ENCODE results near the gene ADGRG1. TPM values are rescaled to one million over a fixed set of nuclear protein-coding genes. Genes with fewer than 3 reads are reported as not detected.

The ADGRG1 gene
- total RNA-seq, 4 donors from 2014 or later: 6.5 to 87.0 (median 7.8) TPM

DNA sequence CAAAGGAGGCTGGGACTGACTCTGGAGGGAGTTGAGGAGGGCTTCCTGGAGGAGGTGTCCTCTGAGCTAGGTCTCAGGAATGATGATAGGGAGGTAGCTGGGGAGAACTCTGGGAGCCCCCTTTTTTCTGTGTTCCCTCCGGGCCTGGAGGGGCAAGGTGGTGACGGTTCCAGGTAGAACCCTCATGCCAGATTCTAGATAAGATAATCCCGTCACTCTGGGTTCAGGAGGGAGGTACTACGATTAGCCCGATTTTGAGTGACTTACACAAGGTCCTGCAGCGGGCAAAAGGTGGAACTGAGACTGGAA lies 21.0 kb downstream of the ADGRG1 start:
- H3K9me3 ChIP-seq: no peaks in the 10 kb centered on the region
- H3K36me3 ChIP-seq: no peaks in the 10 kb centered on the region
- no peak for DNase-seq
- no peak overlapping the region for H3K27ac ChIP-seq
- no peak for TF ChIP-seq POLR2A (IDR thresholded peaks at IDR 0.05)
- TF ChIP-seq, protein P1, sequence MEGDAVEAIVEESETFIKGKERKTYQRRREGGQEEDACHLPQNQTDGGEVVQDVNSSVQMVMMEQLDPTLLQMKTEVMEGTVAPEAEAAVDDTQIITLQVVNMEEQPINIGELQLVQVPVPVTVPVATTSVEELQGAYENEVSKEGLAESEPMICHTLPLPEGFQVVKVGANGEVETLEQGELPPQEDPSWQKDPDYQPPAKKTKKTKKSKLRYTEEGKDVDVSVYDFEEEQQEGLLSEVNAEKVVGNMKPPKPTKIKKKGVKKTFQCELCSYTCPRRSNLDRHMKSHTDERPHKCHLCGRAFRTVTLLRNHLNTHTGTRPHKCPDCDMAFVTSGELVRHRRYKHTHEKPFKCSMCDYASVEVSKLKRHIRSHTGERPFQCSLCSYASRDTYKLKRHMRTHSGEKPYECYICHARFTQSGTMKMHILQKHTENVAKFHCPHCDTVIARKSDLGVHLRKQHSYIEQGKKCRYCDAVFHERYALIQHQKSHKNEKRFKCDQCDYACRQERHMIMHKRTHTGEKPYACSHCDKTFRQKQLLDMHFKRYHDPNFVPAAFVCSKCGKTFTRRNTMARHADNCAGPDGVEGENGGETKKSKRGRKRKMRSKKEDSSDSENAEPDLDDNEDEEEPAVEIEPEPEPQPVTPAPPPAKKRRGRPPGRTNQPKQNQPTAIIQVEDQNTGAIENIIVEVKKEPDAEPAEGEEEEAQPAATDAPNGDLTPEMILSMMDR (IDR thresholded peaks at IDR 0.05): no peak
- H3K27me3 ChIP-seq: no peaks in the 10 kb centered on the region
- H3K4me3 ChIP-seq: no peak overlapping the region
- H3K4me1 ChIP-seq: no peaks in the 10 kb centered on the region
- intact Hi-C loops (cut with DNase I; ENCODE audit: low total_unique reads): loop anchor here (10.0 kb wide), 1 partner anchor 55 kb away; no protein-coding TSS in a partner anchor

DNA sequence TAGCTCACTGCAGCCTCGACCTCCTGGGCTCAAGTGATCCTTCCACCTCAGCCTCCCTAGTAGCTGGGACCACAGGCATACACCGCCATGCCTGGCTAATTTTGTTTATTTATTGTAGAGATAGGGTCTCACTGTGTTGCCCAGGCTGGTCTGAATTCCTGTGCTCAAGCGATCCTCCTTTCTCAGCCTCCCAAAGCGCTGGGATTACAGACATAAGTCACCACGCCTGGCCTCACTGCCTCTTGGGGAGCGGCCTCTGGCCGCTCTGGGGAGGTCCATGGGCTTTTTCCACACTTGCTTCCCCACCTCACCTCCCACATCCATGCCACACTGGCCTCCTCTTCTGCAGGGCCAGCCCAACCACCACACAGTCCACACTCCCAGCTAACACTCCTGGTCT lies 21.4 kb downstream of the ADGRG1 start:
- TF ChIP-seq POLR2A (IDR thresholded peaks at IDR 0.05): no peak
- TF ChIP-seq, protein P1 (IDR thresholded peaks at IDR 0.05): no peak

DNA sequence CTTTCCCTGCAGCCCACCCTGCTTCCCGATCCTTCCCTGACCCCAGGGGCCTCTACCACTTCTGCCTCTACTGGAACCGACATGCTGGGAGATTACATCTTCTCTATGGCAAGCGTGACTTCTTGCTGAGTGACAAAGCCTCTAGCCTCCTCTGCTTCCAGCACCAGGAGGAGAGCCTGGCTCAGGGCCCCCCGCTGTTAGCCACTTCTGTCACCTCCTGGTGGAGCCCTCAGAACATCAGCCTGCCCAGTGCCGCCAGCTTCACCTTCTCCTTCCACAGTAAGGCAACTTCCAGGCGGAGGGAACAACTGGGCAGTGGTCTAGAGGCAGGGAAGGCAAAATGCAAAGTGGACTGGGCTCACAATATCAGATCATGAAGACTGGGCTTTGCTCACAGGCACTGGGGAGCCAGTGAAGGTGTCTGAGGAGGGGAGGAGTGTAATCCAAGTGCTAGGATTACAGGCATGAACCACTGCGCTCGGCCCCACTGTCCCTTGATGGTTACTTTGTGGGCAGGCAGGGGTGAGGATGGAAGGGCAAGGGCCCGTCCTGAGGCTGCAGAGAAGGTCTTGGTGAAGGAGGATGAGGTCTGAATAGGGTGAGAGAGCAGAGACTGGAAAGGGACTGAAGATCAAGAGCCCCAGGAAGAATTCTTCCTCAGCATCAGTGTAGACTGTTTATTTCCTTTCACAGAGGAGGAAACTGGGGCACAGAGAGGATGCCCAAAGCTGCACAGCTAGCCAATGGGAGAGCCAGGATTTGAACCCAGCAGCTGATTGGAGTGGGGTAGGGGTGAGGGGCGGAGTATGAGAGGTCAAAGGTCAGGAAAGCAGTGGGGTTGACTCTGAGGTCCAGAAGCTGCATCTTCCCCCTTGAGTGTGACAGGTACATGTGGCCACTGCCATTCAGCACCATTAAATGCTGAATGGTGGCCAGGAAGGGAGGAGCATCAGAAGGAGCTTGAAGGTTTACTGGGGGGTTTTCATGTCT lies 23.2 kb downstream of the ADGRG1 start:
- Histone ChIP-seq H3K36me3 (no peaks in the 10 kb centered on the region), H3K4me3 (no peak overlapping the region), H3K27me3 (no peaks in the 10 kb centered on the region), H3K4me1 (no peaks in the 10 kb centered on the region), H3K9me3 (no peaks in the 10 kb centered on the region), H3K27ac (no peak overlapping the region)
- DNase-seq: no peak
- intact Hi-C loops (cut with DNase I; ENCODE audit: low total_unique reads): no loop called here
- no peak for TF ChIP-seq POLR2A (IDR thresholded peaks at IDR 0.05)
- TF ChIP-seq, protein P1 (IDR thresholded peaks at IDR 0.05): no peak

More for the DNA sequence above, 21.4 kb downstream of the ADGRG1 start:
- Histone ChIP-seq H3K27ac (no peak overlapping the region), H3K27me3 (no peaks in the 10 kb centered on the region), H3K4me1 (no peaks in the 10 kb centered on the region), H3K36me3 (no peaks in the 10 kb centered on the region), H3K4me3 (no peak overlapping the region), H3K9me3 (no peaks in the 10 kb centered on the region)
- intact Hi-C loops (cut with DNase I; ENCODE audit: low total_unique reads): loop anchor here (10.0 kb wide), 1 partner anchor 55 kb away; no protein-coding TSS in a partner anchor
- DNase-seq: no peak

DNA sequence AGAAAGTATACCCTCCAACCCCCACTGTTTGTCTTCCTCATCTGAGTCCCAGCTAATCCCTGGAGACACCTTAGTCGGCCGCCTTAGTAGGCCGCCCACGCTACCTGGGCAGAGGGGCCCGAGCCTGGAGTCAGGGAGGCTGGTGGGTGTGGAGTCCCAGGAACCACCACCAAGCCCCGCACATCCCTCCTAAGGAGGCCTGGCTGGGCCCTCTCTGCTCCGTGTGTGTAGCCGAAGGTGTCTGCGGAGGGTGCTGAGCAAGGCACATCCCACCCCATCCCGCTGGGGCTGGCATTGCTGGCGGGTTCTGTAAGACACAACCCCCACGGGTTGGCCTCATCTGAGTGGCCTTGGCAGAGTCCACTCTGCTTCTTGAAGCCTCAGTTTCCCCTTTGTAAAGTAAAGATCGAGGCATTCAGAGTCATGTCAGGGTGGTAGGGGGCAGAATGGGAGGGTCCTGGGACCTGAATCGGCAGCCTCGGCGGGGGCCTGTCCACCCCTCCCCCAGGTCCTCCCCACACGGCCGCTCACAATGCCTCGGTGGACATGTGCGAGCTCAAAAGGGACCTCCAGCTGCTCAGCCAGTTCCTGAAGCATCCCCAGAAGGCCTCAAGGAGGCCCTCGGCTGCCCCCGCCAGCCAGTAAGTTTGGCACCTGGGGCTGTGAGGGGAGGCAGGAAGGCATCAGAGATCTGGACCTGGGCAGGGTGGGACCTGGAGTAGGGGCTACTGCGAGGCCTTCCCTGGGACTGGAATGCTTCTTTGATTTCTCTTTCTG lies 24.5 kb downstream of the ADGRG1 start:
- Histone ChIP-seq H3K9me3 (no peaks in the 10 kb centered on the region), H3K4me3 (no peak overlapping the region), H3K4me1 (no peaks in the 10 kb centered on the region), H3K27me3 (no peaks in the 10 kb centered on the region), H3K27ac (no peak overlapping the region), H3K36me3 (no peaks in the 10 kb centered on the region)
- intact Hi-C loops (cut with DNase I; ENCODE audit: low total_unique reads): no loop called here
- no peak for DNase-seq
- TF ChIP-seq, protein P1 (IDR thresholded peaks at IDR 0.05): no peak
- TF ChIP-seq POLR2A (IDR thresholded peaks at IDR 0.05): no peak

DNA sequence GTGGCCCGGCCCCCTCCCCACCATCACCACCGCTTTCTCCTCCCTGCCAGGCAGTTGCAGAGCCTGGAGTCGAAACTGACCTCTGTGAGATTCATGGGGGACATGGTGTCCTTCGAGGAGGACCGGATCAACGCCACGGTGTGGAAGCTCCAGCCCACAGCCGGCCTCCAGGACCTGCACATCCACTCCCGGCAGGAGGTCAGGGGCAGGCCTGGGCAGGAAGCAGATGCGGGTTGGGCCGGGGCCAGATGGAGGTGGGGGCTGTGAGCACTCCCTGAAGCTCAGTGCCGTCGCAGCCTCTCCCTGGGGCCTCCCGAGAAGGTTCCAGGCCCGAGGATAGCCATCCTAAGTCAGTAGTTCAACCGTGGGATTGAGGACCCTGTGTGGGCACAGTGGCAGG lies 25.5 kb downstream of the ADGRG1 start:
- H3K4me1 ChIP-seq: no peaks in the 10 kb centered on the region
- no peak overlapping the region for H3K27ac ChIP-seq
- H3K9me3 ChIP-seq: no peaks in the 10 kb centered on the region
- no peak for TF ChIP-seq POLR2A (IDR thresholded peaks at IDR 0.05)
- TF ChIP-seq, protein P1 (IDR thresholded peaks at IDR 0.05): no peak
- DNase-seq: peak in 1 of 2 donors; percentile 42
- H3K36me3 ChIP-seq: no peaks in the 10 kb centered on the region
- intact Hi-C loops (cut with DNase I; ENCODE audit: low total_unique reads): no loop called here
- H3K27me3 ChIP-seq: no peaks in the 10 kb centered on the region
- H3K4me3 ChIP-seq: no peak overlapping the region

All from uterus (tissue), 4 donors.